ENCODE data around the gene GBX1.

The GBX1 gene

DNA sequence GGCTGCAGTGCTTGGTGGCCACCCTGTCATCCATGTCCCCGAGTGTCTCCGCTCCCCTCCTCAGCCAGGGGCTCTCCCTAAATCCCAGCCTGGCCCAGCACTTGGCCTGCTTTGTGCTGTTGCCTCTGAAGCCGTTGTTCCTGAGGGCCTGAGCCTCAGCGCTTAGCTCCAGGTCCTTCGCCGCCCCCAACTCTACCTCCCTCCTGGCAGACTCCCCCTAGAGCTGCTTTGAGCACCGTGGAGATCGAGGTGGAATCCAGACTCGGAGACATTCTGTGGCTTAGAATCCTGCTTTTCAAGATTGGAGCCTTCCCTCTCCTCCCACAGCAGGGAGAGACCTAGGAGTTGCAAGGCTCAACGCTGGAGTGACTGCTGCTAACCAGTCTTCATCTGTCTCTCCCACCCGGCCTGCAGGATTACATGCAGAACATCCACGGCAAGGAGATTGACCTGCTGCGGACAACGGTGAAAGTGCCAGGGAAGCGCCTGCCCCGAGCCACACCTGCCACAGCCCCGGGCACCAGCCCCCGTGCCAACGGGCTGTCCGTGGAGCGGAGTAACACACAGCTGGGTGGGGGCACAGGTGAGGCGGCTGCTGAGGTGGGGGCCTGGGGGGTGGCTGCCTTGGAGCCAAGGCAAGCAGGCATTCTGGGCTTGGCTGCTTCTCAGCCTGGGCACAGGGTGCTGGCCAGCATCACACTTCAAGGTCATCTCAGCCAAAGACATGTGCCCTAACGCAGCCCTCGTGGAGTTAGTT lies 33.3 kb downstream of the GBX1 start:
- H3K4me3 Mint-ChIP-seq: no peak overlapping the region
- H3K36me3 Mint-ChIP-seq (ENCODE audit: low read depth): no peaks in the 10 kb centered on the region
- no peaks in the 10 kb centered on the region for H3K27me3 Mint-ChIP-seq (ENCODE audit: low read depth)
- H3K27ac Mint-ChIP-seq: no peak overlapping the region
- H3K4me1 Mint-ChIP-seq (ENCODE audit: low read depth): no peaks in the 10 kb centered on the region
- H3K9me3 Mint-ChIP-seq: no peaks in the 10 kb centered on the region

- H3K4me1 Mint-ChIP-seq (ENCODE audit: low read depth): no peaks in the 10 kb centered on the region
- no peaks in the 10 kb centered on the region for H3K27me3 Mint-ChIP-seq (ENCODE audit: low read depth)
- no peak overlapping the region for H3K4me3 Mint-ChIP-seq
- no peaks in the 10 kb centered on the region for H3K9me3 Mint-ChIP-seq
- H3K27ac Mint-ChIP-seq: no peak overlapping the region
- no peaks in the 10 kb centered on the region for H3K36me3 Mint-ChIP-seq (ENCODE audit: low read depth)
These were observed 34.1 kb downstream of the GBX1 start for GRCh38 chr7:151133266-151133985.

GRCh38 chr7:151132461-151133205 lies 34.9 kb downstream of the GBX1 start:
- H3K4me3 Mint-ChIP-seq: no peak overlapping the region
- no peaks in the 10 kb centered on the region for H3K4me1 Mint-ChIP-seq (ENCODE audit: low read depth)
- no peaks in the 10 kb centered on the region for H3K27me3 Mint-ChIP-seq (ENCODE audit: low read depth)
- H3K36me3 Mint-ChIP-seq (ENCODE audit: low read depth): no peaks in the 10 kb centered on the region
- H3K27ac Mint-ChIP-seq: no peak overlapping the region
- no peaks in the 10 kb centered on the region for H3K9me3 Mint-ChIP-seq

- Mint-ChIP-seq H3K27ac (no peak overlapping the region), H3K36me3 (ENCODE audit: low read depth) (no peaks in the 10 kb centered on the region)
These were observed 35.8 kb downstream of the GBX1 start for GRCh38 chr7:151131592-151132293.

DNA sequence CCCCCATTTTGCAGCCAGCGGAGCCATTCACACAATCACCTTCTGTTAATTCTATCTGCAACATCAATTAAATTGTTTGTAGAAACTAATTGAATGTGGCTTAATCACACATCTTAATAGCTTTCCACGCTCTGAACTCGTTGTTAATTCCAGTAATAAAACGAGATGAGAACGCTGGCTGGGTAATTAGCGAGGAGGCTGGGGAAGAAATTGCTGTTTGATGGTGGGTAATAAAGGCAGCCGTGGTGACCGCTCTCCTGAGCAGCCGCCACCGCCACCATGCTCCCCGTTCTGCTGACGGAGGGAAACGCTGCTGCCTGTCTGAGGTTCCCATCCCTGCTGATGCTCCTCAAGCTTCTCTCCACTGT lies 36.3 kb downstream of the GBX1 start:
- Mint-ChIP-seq H3K4me3 (no peak overlapping the region), H3K27me3 (ENCODE audit: low read depth) (no peaks in the 10 kb centered on the region), H3K36me3 (ENCODE audit: low read depth) (no peaks in the 10 kb centered on the region), H3K27ac (no peak overlapping the region), H3K9me3 (no peaks in the 10 kb centered on the region), H3K4me1 (ENCODE audit: low read depth) (no peaks in the 10 kb centered on the region)

More at GRCh38 chr7:151131592-151132293, 35.8 kb downstream of the GBX1 start:
- no peaks in the 10 kb centered on the region for H3K27me3 Mint-ChIP-seq (ENCODE audit: low read depth)
- no peaks in the 10 kb centered on the region for H3K9me3 Mint-ChIP-seq
- no peaks in the 10 kb centered on the region for H3K4me1 Mint-ChIP-seq (ENCODE audit: low read depth)
- no peak overlapping the region for H3K4me3 Mint-ChIP-seq

DNA sequence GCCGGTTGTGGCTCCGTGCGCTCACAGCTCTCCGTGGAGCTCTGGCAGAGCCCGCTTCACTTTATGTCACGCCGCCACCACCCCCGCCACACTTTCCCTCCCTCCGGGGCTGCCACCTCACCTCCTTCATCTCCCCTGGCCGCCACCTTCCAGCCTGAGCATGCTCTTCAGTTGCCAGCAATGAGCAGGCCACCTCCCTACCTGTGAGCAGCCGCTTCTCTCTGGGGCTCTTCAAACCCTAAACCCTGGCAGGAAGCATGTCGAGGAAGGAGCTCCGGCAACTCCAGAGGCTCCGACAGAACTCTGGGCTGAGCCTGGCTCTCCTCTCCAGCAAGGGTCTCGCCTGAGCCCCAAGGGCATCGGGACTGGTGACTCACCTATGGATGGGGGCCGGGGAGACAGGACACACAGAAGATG lies 36.7 kb downstream of the GBX1 start:
- no peaks in the 10 kb centered on the region for H3K4me1 Mint-ChIP-seq (ENCODE audit: low read depth)
- no peak overlapping the region for H3K4me3 Mint-ChIP-seq
- H3K27ac Mint-ChIP-seq: no peak overlapping the region
- H3K36me3 Mint-ChIP-seq (ENCODE audit: low read depth): no peaks in the 10 kb centered on the region
- no peaks in the 10 kb centered on the region for H3K27me3 Mint-ChIP-seq (ENCODE audit: low read depth)
- H3K9me3 Mint-ChIP-seq: no peaks in the 10 kb centered on the region

GRCh38 chr7:151129960-151130591 lies 37.4 kb downstream of the GBX1 start:
- H3K27ac Mint-ChIP-seq: no peak overlapping the region
- H3K9me3 Mint-ChIP-seq: no peaks in the 10 kb centered on the region
- H3K4me1 Mint-ChIP-seq (ENCODE audit: low read depth): no peaks in the 10 kb centered on the region
- no peaks in the 10 kb centered on the region for H3K36me3 Mint-ChIP-seq (ENCODE audit: low read depth)
- H3K4me3 Mint-ChIP-seq: no peak overlapping the region
- no peaks in the 10 kb centered on the region for H3K27me3 Mint-ChIP-seq (ENCODE audit: low read depth)

GRCh38 chr7:151129117-151129959 lies 38.2 kb downstream of the GBX1 start:
- Mint-ChIP-seq H3K4me3 (no peak overlapping the region), H3K36me3 (ENCODE audit: low read depth) (no peaks in the 10 kb centered on the region), H3K9me3 (no peaks in the 10 kb centered on the region), H3K4me1 (ENCODE audit: low read depth) (no peaks in the 10 kb centered on the region), H3K27ac (no peak overlapping the region), H3K27me3 (ENCODE audit: low read depth) (no peaks in the 10 kb centered on the region)

GRCh38 chr7:151128716-151129115 lies 38.8 kb downstream of the GBX1 start:
- Mint-ChIP-seq H3K27me3 (ENCODE audit: low read depth) (no peaks in the 10 kb centered on the region), H3K4me3 (no peak overlapping the region), H3K9me3 (no peaks in the 10 kb centered on the region), H3K27ac (no peak overlapping the region), H3K36me3 (ENCODE audit: low read depth) (peaks cover 3% of the 10 kb centered on the region), H3K4me1 (ENCODE audit: low read depth) (no peaks in the 10 kb centered on the region)

DNA sequence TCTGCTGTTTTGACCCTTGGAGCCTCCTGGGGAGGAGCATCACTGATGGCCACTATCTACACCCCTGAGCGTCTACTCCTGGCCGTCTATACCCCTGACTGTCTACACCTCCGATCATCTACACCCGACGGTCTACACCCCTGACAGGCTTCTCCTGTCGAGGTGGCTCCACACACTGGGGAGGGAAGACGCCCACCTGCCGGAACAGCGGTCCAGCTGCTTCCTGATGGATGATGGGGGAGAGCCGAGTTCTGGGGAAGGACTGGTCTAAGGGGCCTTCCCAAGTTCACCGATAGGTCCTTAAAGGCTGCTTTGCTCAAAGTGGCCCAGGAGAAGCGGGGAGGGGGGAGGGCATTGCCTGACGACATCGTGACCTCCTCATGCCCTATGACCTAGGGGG lies 39.4 kb downstream of the GBX1 start:
- Mint-ChIP-seq H3K36me3 (ENCODE audit: low read depth) (peaks cover 5% of the 10 kb centered on the region), H3K4me3 (no peak overlapping the region), H3K9me3 (no peaks in the 10 kb centered on the region), H3K27me3 (ENCODE audit: low read depth) (no peaks in the 10 kb centered on the region), H3K4me1 (ENCODE audit: low read depth) (no peaks in the 10 kb centered on the region), H3K27ac (no peak overlapping the region)

DNA sequence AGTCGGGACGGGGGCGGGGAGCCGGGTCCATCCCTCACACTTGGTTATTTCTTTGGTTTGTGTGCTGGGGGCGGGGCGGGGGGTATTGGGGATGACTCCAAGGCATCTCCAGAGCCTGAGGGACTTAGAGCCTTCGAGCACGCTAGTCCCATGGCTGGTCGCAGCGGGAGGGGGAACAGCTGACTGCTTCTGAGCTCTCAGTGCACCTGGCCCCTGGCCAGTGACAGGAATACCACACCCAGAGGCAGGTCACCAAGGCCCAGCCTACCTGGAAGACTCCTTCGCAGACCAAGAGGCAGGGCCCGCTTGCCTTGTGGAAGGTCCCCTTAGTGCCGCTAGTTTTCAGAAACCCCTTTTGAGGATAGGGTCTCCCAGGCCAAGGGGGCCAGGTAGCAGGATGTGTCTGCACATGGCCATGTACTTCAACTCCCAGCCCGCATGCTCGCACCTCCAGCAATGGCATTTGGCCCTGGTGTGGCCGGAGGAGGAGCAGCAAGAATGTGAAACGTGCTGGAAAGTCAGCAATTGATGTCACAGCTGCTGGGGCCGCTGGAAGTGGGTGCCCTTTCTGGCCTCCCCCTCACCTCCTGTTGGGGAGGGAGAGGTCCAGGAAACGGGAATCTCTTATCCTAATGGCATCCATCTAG lies 40.9 kb downstream of the GBX1 start:
- Mint-ChIP-seq H3K36me3 (ENCODE audit: low read depth) (peaks cover 5% of the 10 kb centered on the region), H3K4me3 (no peak overlapping the region), H3K4me1 (ENCODE audit: low read depth) (no peaks in the 10 kb centered on the region), H3K9me3 (no peaks in the 10 kb centered on the region), H3K27me3 (ENCODE audit: low read depth) (no peaks in the 10 kb centered on the region), H3K27ac (no peak overlapping the region)

DNA sequence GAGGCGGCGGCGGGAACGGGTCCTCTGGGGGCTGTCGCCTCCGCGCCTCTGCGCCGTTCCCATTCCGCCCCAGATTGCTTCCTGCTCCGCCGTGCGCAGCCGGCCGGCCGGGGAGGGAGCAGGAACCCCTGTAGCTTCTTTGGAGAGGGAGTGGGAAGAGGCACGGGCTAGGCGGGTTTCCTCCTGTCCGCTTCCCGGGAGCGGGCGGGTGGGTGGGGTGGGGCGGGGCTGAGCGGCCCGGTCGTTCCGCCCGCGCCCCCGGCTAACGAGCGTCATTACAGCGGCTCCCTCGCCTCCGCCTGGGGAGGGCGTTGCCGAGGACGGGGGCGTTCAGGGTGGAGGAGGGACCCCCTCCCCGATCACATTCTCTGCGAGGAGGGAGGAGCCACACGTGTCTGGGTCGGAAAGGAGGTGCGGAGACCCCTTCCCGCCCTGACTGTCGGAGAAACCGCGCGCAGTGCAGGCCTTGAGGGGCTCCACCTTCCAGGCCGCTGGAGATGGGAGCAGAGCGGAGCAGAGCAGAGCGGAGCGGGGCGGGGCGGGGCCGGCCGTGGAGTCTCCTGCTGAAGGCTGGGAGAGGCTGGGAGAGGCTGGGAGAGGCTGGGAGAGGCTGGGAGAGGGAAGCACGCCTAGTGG lies 41.5 kb downstream of the GBX1 start:
- Mint-ChIP-seq H3K36me3 (ENCODE audit: low read depth) (peaks cover 6% of the 10 kb centered on the region), H3K9me3 (no peaks in the 10 kb centered on the region), H3K4me3 (no peak overlapping the region), H3K4me1 (ENCODE audit: low read depth) (no peaks in the 10 kb centered on the region), H3K27me3 (ENCODE audit: low read depth) (no peaks in the 10 kb centered on the region), H3K27ac (no peak overlapping the region)

- no peaks in the 10 kb centered on the region for H3K27me3 Mint-ChIP-seq (ENCODE audit: low read depth)
- no peaks in the 10 kb centered on the region for H3K9me3 Mint-ChIP-seq
- peaks cover 6% of the 10 kb centered on the region for H3K36me3 Mint-ChIP-seq (ENCODE audit: low read depth)
- H3K27ac Mint-ChIP-seq: no peak overlapping the region
- no peak overlapping the region for H3K4me3 Mint-ChIP-seq
- H3K4me1 Mint-ChIP-seq (ENCODE audit: low read depth): no peaks in the 10 kb centered on the region
These were observed 42.0 kb downstream of the GBX1 start for GRCh38 chr7:151125470-151125845.
